DND-41 (cell line): ENCODE measurements around the gene ANKRD40.

ENCODE experiments used
- EZH2 ChIP-seq: IDR thresholded peaks from 3 replicates; pipeline ENCODE4 v1.6.1; 2012; ENCODE audit warnings: borderline replicate concordance, low read depth, mild to moderate bottlenecking, moderate library complexity, low read length, inconsistent platforms; ENCODE audit not compliant: severe bottlenecking
- TF ChIP-seq, protein P1 (sequence below): IDR thresholded peaks from 2 replicates; pipeline ENCODE4 v1.5.1; 2012; ENCODE audit warnings: borderline replicate concordance, low read length, moderate library complexity, mild to moderate bottlenecking; ENCODE audit not compliant: poor library complexity, severe bottlenecking; ENCODE audit errors: extremely low read depth

DNA sequence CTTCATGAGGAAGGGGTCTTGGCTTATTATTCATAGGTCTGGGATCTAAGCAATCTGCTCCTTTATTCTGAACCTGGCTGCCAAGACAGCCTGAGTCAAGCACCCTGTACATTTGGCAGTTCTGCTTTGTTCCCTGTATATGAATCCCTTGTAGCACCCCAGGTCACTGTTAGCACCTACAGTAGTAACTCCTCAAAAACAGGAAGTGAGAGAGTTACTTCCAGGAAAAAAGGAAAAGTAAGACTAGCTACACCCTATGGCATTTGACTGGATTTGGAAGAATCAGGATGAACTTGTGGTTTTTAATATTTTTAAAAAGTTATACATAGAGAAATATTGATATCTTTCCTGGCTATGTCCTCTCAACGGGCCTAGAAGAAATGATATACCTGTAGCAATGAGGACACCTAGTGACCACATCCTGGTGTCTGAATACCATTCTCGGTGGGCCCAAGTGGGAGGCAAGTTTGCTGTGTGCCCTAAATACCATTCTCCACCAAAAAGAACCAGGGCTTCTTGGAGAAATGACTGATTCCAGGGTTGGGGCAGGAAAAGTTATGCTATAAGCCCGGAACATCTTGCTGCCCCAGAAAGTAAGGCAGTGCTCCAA, 9.9 kb downstream of the ANKRD40 start:
- TF ChIP-seq EZH2 = no peak
- TF ChIP-seq, protein P1, sequence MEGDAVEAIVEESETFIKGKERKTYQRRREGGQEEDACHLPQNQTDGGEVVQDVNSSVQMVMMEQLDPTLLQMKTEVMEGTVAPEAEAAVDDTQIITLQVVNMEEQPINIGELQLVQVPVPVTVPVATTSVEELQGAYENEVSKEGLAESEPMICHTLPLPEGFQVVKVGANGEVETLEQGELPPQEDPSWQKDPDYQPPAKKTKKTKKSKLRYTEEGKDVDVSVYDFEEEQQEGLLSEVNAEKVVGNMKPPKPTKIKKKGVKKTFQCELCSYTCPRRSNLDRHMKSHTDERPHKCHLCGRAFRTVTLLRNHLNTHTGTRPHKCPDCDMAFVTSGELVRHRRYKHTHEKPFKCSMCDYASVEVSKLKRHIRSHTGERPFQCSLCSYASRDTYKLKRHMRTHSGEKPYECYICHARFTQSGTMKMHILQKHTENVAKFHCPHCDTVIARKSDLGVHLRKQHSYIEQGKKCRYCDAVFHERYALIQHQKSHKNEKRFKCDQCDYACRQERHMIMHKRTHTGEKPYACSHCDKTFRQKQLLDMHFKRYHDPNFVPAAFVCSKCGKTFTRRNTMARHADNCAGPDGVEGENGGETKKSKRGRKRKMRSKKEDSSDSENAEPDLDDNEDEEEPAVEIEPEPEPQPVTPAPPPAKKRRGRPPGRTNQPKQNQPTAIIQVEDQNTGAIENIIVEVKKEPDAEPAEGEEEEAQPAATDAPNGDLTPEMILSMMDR = no peak
